HG02623 (cell line): ENCODE data around the gene HBD.
"Not testable (repeated sequence)": the region's sequence is repeated elsewhere in the genome, so short reads cannot be mapped to it uniquely, and the experiment has no call there.

Experiments used
- ATAC-seq: cut with Tn5 transposase; IDR thresholded peaks from one replicate; pipeline ENCODE4 v1.9.1; 2021; ENCODE audit warnings: moderate library complexity; ENCODE audit not compliant: unreplicated experiment

HBD gene

GRCh38 chr11:5234381-5234834 lies at the start of gene HBD:
TSS of gene HBD (minus strand) at chr11:5234483. CDS start at chr11:5234433, 50 bp downstream.
- peak; percentile 57 for ATAC-seq

- no peak for ATAC-seq
Measured at GRCh38 chr11:5283882-5284281, 49.6 kb upstream of the HBD start.

- no peak for ATAC-seq
Measured at GRCh38 chr11:5283086-5283485, 48.8 kb upstream of the HBD start.

GRCh38 chr11:5282628-5283027 lies 48.3 kb upstream of the HBD start:
- ATAC-seq: no peak

GRCh38 chr11:5281596-5281995 lies 47.3 kb upstream of the HBD start:
- ATAC-seq: no peak

GRCh38 chr11:5280582-5281102 lies 46.4 kb upstream of the HBD start:
- peak; percentile 93 for ATAC-seq

- no peak for ATAC-seq
Measured at GRCh38 chr11:5279471-5280090, 45.3 kb upstream of the HBD start.

- ATAC-seq: no peak
Measured at GRCh38 chr11:5277807-5278382, 43.6 kb upstream of the HBD start.

GRCh38 chr11:5276697-5277096 lies 42.4 kb upstream of the HBD start:
- no peak for ATAC-seq

- ATAC-seq: no peak
Measured at GRCh38 chr11:5275369-5276110, 41.3 kb upstream of the HBD start.

GRCh38 chr11:5274395-5274794 lies 40.1 kb upstream of the HBD start:
- ATAC-seq: no peak

- no peak for ATAC-seq
Measured at GRCh38 chr11:5272395-5273017, 38.2 kb upstream of the HBD start.

GRCh38 chr11:5269715-5270147 lies 35.4 kb upstream of the HBD start, which contains the start of gene HBE1:
TSS of gene HBE1 (minus strand) at chr11:5269945. CDS start at chr11:5269890, 55 bp downstream.
- no peak for ATAC-seq

GRCh38 chr11:5267033-5267563 lies 32.8 kb upstream of the HBD start:
- ATAC-seq: no peak

- no peak for ATAC-seq
Measured at GRCh38 chr11:5266609-5267008, 32.3 kb upstream of the HBD start.

- no peak for ATAC-seq
Measured at GRCh38 chr11:5265832-5266231, 31.5 kb upstream of the HBD start.

GRCh38 chr11:5258543-5259262 lies 24.4 kb upstream of the HBD start:
- no peak for ATAC-seq

GRCh38 chr11:5257296-5257695 lies 23.0 kb upstream of the HBD start:
- no peak for ATAC-seq

GRCh38 chr11:5254646-5255413 lies 20.5 kb upstream of the HBD start, which contains the start of gene HBG2:
TSS of gene HBG2 (minus strand) at chr11:5254781. CDS start at chr11:5254728, 53 bp downstream.
- ATAC-seq: not testable (repeated sequence)
